Panc1 (cell line): Measurements from ENCODE around the gene CDKAL1. TPM values are rescaled to one million over a fixed set of nuclear protein-coding genes. Genes with fewer than 3 reads are reported as not detected.
A peak's percentile ranks its signal among the peaks of the same experiment; 100 is the strongest.

Experiments used
- ATAC-seq: fragments of 200-7000 bp; cut with Tn5 transposase; 2 replicates; pipeline ENCODE4 v1.9.1; 2020; ENCODE audit warnings: mild to moderate bottlenecking, moderate library complexity
- BruUV-seq: library from RNA; stranded (reverse); fragments of 400-500 nt; replicated peaks from 2 replicates; lab custom pipeline; 2021; lab: Mats Ljungman, UMichigan
- CTCF ChIA-PET: fragments of 300-600 bp; sonication (Branson Sonifier 250); formaldehyde crosslinking; loops from one replicate; lab custom pipeline; 2022; ENCODE audit warnings: antibody characterized with exemption; lab: Charles Lee
- POLR2A ChIA-PET: fragments of 300-600 bp; sonication (Branson Sonifier 250); formaldehyde crosslinking; loops from one replicate; lab custom pipeline; 2022; ENCODE audit warnings: antibody characterized with exemption; lab: Charles Lee
- DNase-seq: peaks from one replicate; pipeline ENCODE4 v3.0.0-alpha.2; 2010; ENCODE audit warnings: low read depth, low spot score
- H3K27ac ChIP-seq: 2 replicates; pipeline ENCODE4 v1.5.1; 2011; ENCODE audit warnings: mild to moderate bottlenecking, low read length, inconsistent platforms
- H3K27me3 ChIP-seq: fragments of 200-500 bp; sonication (Bioruptor generic); 2 replicates; pipeline ENCODE4 v1.6.0; 2014; ENCODE audit warnings: low read length, inconsistent platforms; ENCODE audit not compliant: control insufficient read depth, insufficient read depth
- H3K36me3 ChIP-seq: fragments of 200-500 bp; sonication (Bioruptor generic); 2 replicates; pipeline ENCODE4 v1.5.1; 2014; ENCODE audit warnings: inconsistent platforms, mild to moderate bottlenecking, low read length, moderate library complexity; ENCODE audit not compliant: control insufficient read depth, insufficient read depth
- H3K4me1 ChIP-seq: 2 replicates; pipeline ENCODE4 v1.5.1; 2011; ENCODE audit warnings: inconsistent platforms, mild to moderate bottlenecking, low read length, moderate library complexity; ENCODE audit not compliant: control insufficient read depth, insufficient read depth
- H3K4me3 ChIP-seq, 2 experiments: 2 replicates each; pipeline ENCODE4 v1.5.1; 2011 to 2012; ENCODE audit warnings: low read depth in 2 of 2, low read length in 2 of 2, mild to moderate bottlenecking in 2 of 2, inconsistent platforms in 1 of 2, moderate library complexity in 1 of 2
- H3K9me3 ChIP-seq: fragments of 200-500 bp; sonication (Bioruptor generic); 2 replicates; pipeline ENCODE4 v1.5.1; 2014; ENCODE audit warnings: low read depth, mild to moderate bottlenecking, inconsistent platforms, low read length, moderate library complexity; ENCODE audit not compliant: control insufficient read depth, insufficient read depth
- POLR2AphosphoS5 ChIP-seq: IDR thresholded peaks from 2 replicates; pipeline ENCODE4 v1.6.1; 2012; ENCODE audit warnings: mild to moderate bottlenecking, low read depth, low read length, moderate library complexity
- SIN3A ChIP-seq: IDR thresholded peaks from 2 replicates; pipeline ENCODE4 v1.6.1; 2012; ENCODE audit warnings: low read depth, mild to moderate bottlenecking, low read length, moderate library complexity, borderline replicate concordance; ENCODE audit not compliant: insufficient read depth
- TCF7L2 ChIP-seq: IDR thresholded peaks from 2 replicates; pipeline ENCODE4 v1.6.1; 2011; ENCODE audit warnings: mild to moderate bottlenecking, low read depth, low read length, inconsistent platforms
- in situ Hi-C: cut with HindIII; loops from 2 replicates; pipeline ENCODE4 v1.10.0; 2016; ENCODE audit warnings: low sequenced_read_pairs, low pct_unique_long_range_greater_than_20kb
- intact Hi-C: fragments of 100-400 bp; cut with micrococcal nuclease; formaldehyde crosslinking; loops from one replicate; pipeline ENCODE4 v1.10.0; 2022; ENCODE audit not compliant: unreplicated experiment
- total RNA-seq: library from RNA; stranded (reverse); gene quantifications from one replicate; pipeline ENCODE4 v1.2.1, GENCODE V29; 2021; ENCODE audit not compliant: unreplicated experiment
- TF ChIP-seq, protein P1 (sequence below), 2 experiments: IDR thresholded peaks; 2 replicates each; pipeline ENCODE4 v1.6.1; 2011 to 2012; ENCODE audit warnings: low read depth in 2 of 2, control low read depth in 1 of 2, low read length in 1 of 2, mild to moderate bottlenecking in 1 of 2, moderate library complexity in 1 of 2; ENCODE audit not compliant: insufficient read depth in 1 of 2
- TF ChIP-seq, protein P2 (sequence below): fragments of 450-650 bp; IDR thresholded peaks from 2 replicates; pipeline ENCODE4 v1.5.1; 2017; ENCODE audit warnings: mild to moderate bottlenecking

CDKAL1 gene
- total RNA-seq, 1 experiment from 2014 or later, result 14.5 TPM

DNA sequence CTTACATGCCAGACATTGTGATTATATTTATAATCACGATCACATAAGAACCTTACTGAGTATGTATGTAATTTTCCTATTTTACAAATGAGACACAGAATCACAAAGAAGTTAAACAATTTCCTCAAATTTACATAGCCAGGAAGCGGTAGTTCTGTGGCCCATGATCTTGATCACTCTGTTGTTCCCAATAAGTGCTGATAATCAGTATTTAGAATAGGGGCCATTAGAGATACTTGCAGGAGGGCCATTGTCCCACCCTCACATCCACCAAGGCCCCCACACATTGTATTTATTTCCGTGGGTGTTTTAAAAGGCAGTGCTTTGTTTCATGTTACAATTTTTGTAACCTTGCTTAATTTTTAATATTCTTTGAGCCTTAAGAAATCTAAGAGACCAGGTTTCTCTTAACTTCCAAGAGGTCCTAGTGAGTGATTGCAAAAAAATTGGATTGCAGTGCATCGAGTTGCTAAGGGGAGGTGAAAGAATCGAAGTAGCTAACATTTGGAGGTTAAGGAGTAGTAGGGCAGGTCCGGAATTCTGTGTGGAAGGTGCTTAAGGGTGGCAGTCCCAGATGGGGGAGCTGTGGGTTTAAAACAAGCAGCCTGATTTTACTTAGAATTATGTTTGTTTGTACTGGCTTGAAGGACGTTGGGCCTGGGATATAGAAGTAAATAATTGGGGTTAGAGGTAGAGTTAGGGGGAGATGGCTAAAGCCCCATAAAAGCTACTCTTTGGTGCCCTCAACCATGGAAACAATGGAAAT is 339.4 kb downstream of the CDKAL1 start:
- in situ Hi-C loops, result no loop called here
- TF ChIP-seq, protein P1, sequence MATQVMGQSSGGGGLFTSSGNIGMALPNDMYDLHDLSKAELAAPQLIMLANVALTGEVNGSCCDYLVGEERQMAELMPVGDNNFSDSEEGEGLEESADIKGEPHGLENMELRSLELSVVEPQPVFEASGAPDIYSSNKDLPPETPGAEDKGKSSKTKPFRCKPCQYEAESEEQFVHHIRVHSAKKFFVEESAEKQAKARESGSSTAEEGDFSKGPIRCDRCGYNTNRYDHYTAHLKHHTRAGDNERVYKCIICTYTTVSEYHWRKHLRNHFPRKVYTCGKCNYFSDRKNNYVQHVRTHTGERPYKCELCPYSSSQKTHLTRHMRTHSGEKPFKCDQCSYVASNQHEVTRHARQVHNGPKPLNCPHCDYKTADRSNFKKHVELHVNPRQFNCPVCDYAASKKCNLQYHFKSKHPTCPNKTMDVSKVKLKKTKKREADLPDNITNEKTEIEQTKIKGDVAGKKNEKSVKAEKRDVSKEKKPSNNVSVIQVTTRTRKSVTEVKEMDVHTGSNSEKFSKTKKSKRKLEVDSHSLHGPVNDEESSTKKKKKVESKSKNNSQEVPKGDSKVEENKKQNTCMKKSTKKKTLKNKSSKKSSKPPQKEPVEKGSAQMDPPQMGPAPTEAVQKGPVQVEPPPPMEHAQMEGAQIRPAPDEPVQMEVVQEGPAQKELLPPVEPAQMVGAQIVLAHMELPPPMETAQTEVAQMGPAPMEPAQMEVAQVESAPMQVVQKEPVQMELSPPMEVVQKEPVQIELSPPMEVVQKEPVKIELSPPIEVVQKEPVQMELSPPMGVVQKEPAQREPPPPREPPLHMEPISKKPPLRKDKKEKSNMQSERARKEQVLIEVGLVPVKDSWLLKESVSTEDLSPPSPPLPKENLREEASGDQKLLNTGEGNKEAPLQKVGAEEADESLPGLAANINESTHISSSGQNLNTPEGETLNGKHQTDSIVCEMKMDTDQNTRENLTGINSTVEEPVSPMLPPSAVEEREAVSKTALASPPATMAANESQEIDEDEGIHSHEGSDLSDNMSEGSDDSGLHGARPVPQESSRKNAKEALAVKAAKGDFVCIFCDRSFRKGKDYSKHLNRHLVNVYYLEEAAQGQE (IDR thresholded peaks at IDR 0.05; ENCODE audit: insufficient read depth in 1 of 2, low read depth in 2 of 2, low read length in 1 of 2), result no peak
- no peak for TF ChIP-seq SIN3A
- TF ChIP-seq, protein P2, sequence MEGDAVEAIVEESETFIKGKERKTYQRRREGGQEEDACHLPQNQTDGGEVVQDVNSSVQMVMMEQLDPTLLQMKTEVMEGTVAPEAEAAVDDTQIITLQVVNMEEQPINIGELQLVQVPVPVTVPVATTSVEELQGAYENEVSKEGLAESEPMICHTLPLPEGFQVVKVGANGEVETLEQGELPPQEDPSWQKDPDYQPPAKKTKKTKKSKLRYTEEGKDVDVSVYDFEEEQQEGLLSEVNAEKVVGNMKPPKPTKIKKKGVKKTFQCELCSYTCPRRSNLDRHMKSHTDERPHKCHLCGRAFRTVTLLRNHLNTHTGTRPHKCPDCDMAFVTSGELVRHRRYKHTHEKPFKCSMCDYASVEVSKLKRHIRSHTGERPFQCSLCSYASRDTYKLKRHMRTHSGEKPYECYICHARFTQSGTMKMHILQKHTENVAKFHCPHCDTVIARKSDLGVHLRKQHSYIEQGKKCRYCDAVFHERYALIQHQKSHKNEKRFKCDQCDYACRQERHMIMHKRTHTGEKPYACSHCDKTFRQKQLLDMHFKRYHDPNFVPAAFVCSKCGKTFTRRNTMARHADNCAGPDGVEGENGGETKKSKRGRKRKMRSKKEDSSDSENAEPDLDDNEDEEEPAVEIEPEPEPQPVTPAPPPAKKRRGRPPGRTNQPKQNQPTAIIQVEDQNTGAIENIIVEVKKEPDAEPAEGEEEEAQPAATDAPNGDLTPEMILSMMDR, result peak; percentile 47
- TF ChIP-seq POLR2AphosphoS5, result no peak
- TF ChIP-seq TCF7L2, result no peak
- H3K4me1 ChIP-seq, result peaks cover 24% of the 10 kb centered on the region
- intact Hi-C loops, result loop anchor here (10.0 kb wide), 1 partner anchor 231 kb away; no protein-coding TSS in a partner anchor
- H3K36me3 ChIP-seq, result no peaks in the 10 kb centered on the region
- CTCF ChIA-PET, result interaction anchor here (1.5 kb wide), 1 partner anchor 715 kb away, joined by 6 read pairs; no protein-coding TSS in a partner anchor
- no TSS peak for BruUV-seq
- H3K27me3 ChIP-seq, result no peaks in the 10 kb centered on the region
- POLR2A ChIA-PET, result no interaction called here
- no peak for ATAC-seq
- no peak overlapping the region for H3K4me3 ChIP-seq
- no peaks in the 10 kb centered on the region for H3K9me3 ChIP-seq
- DNase-seq, result no peak
- peak overlapping the region; percentile 58; the same call in 1 of the 2 replicates for H3K27ac ChIP-seq

DNA sequence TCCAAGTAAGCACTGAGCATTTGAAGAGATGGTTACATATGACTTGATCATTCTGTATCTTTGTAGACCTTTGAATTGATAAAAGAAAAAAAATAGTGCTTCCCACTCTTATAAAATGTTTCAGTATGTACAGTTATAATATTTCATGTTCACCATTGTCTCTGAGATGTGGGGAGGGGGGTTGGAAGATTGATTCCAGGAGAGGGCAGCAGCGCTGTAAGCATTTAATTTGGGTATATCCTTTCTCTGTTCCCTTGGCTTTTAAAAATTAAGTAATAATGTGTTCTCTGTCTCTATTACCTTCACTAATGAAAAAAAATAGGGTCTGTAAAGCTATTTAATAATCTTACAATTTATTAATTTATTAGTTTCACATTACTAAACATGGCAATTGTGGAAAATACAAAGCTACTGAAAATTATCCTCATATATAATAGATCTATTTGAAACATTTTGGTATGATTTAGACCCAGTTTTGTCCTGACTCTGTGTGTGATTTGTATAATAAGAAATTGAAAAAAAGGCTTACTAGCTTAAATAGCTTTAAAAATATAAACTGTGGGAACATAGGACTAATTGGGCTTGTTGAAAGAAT is 341.2 kb downstream of the CDKAL1 start:
- intact Hi-C loops (loop anchor here (5.0 to 10.0 kb wide), 2 partner anchors 229 to 712 kb away; no protein-coding TSS in a partner anchor), in situ Hi-C loops (no loop called here)
- Histone ChIP-seq H3K36me3 (no peaks in the 10 kb centered on the region), H3K27ac (peak overlapping the region; percentile 83; the same call in 1 of the 2 replicates), H3K27me3 (no peaks in the 10 kb centered on the region), H3K4me3 (no peak overlapping the region), H3K4me1 (peaks cover 24% of the 10 kb centered on the region), H3K9me3 (no peaks in the 10 kb centered on the region)
- ATAC-seq, result no peak
- POLR2A ChIA-PET, result interaction anchor here (0.7 kb wide), 1 partner anchor 717 kb away, joined by 3 read pairs; no protein-coding TSS in a partner anchor
- DNase-seq, result peak; percentile 35
- no peak for TF ChIP-seq SIN3A
- TF ChIP-seq, protein P2, result peak; percentile 63; the same call in 1 of the 2 replicates
- TF ChIP-seq, protein P1 (IDR thresholded peaks at IDR 0.05; ENCODE audit: insufficient read depth in 1 of 2, low read depth in 2 of 2, low read length in 1 of 2), result no peak
- no TSS peak for BruUV-seq
- CTCF ChIA-PET, result interaction anchor here (0.5 kb wide), 1 partner anchor 713 kb away, joined by 3 read pairs; no protein-coding TSS in a partner anchor
